Neural crest cell (in vitro differentiated cells): ENCODE measurements around the gene MTFP1. TPM values are rescaled to one million over a fixed set of nuclear protein-coding genes. Genes with fewer than 3 reads are reported as not detected.

Experiments
- DNase-seq: peaks from one replicate; pipeline ENCODE4 v3.0.0; 2021; ENCODE audit warnings: low read depth, mixed read lengths, low spot score
- H3K27ac Mint-ChIP-seq: one replicate; pipeline ENCODE4 v1.8.0; 2021; ENCODE audit warnings: mild to moderate bottlenecking, mixed read lengths; ENCODE audit not compliant: unreplicated experiment
- H3K27me3 Mint-ChIP-seq: 2 replicates; pipeline ENCODE4 v1.8.0; 2021; ENCODE audit warnings: low read depth, mild to moderate bottlenecking, mixed read lengths
- H3K36me3 Mint-ChIP-seq: 2 replicates; pipeline ENCODE4 v1.8.0; 2021; ENCODE audit warnings: low read depth, mild to moderate bottlenecking, mixed read lengths
- H3K4me1 Mint-ChIP-seq: 2 replicates; pipeline ENCODE4 v1.8.0; 2021; ENCODE audit warnings: mixed read lengths
- H3K4me3 Mint-ChIP-seq: one replicate; pipeline ENCODE4 v1.8.0; 2021; ENCODE audit warnings: mild to moderate bottlenecking, mixed read lengths
- H3K9me3 Mint-ChIP-seq: 2 replicates; pipeline ENCODE4 v1.8.0; 2021; ENCODE audit warnings: mixed read lengths
- total RNA-seq: library from RNA; stranded (reverse); gene quantifications from 2 replicates; pipeline ENCODE4 v1.2.1, GENCODE V29; 2021
- TF ChIP-seq, protein P1 (sequence below): fragments of 200-600 bp; sonication (generic); conservative IDR thresholded peaks from 2 replicates; pipeline ENCODE4 v1.5.0; 2021; ENCODE audit warnings: antibody characterized with exemption, mild to moderate bottlenecking

MTFP1 gene
- total RNA-seq, 1 donor from 2014 or later, result 37.4 TPM

DNA sequence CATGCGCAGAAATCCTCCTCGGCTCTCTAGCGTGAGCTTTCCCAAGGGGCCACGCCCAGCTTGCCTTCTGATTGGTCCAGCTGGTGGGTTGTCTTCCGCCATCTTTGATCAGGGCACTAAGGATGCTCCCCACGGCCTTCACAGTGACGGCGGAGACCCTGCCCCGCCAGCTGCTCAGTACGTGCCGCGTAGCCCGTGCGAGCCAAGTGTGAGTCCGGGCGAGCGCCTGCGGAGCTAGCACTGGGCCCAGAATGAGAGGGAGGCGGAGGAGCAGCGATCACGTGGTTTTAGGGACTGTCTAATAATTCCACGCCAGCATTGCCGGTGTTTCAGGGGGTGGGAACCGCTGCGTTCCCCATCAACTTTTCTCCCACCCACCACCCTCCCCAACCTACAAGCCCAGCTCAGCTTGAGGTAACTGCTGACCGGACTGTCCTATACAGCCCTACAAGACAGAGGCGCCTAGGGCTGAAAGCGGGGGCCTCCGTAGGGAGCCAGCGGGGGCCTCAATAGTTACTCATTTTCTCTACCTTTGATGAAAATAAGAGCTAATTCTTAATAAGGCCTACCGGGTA, 1.5 kb upstream of the MTFP1 start:
- TF ChIP-seq, protein P1, sequence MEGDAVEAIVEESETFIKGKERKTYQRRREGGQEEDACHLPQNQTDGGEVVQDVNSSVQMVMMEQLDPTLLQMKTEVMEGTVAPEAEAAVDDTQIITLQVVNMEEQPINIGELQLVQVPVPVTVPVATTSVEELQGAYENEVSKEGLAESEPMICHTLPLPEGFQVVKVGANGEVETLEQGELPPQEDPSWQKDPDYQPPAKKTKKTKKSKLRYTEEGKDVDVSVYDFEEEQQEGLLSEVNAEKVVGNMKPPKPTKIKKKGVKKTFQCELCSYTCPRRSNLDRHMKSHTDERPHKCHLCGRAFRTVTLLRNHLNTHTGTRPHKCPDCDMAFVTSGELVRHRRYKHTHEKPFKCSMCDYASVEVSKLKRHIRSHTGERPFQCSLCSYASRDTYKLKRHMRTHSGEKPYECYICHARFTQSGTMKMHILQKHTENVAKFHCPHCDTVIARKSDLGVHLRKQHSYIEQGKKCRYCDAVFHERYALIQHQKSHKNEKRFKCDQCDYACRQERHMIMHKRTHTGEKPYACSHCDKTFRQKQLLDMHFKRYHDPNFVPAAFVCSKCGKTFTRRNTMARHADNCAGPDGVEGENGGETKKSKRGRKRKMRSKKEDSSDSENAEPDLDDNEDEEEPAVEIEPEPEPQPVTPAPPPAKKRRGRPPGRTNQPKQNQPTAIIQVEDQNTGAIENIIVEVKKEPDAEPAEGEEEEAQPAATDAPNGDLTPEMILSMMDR, result no peak
- peaks cover 59% of the 10 kb centered on the region for H3K4me1 Mint-ChIP-seq
- H3K27me3 Mint-ChIP-seq, result no peaks in the 10 kb centered on the region
- H3K27ac Mint-ChIP-seq, result peak overlapping the region; percentile 96
- peak overlapping the region; percentile 97 for H3K4me3 Mint-ChIP-seq
- H3K9me3 Mint-ChIP-seq, result no peaks in the 10 kb centered on the region
- DNase-seq, result peak; percentile 97
- H3K36me3 Mint-ChIP-seq, result no peaks in the 10 kb centered on the region

- TF ChIP-seq, protein P1, result no peak
- Mint-ChIP-seq H3K4me1 (peaks cover 59% of the 10 kb centered on the region), H3K27ac (no peak overlapping the region), H3K36me3 (no peaks in the 10 kb centered on the region), H3K9me3 (no peaks in the 10 kb centered on the region), H3K27me3 (no peaks in the 10 kb centered on the region), H3K4me3 (peak overlapping the region; percentile 97)
- DNase-seq, result peak; percentile 21
Measured at GRCh38 chr22:30424534-30425326, 838 bp upstream of the MTFP1 start.

GRCh38 chr22:30425327-30425615, 297 bp upstream of the MTFP1 start:
- TF ChIP-seq, protein P1, result no peak
- DNase-seq, result no peak
- Mint-ChIP-seq H3K4me3 (peak overlapping the region; percentile 91), H3K27me3 (no peaks in the 10 kb centered on the region), H3K27ac (peak overlapping the region; percentile 89), H3K4me1 (peaks cover 58% of the 10 kb centered on the region), H3K36me3 (no peaks in the 10 kb centered on the region), H3K9me3 (no peaks in the 10 kb centered on the region)

- no peaks in the 10 kb centered on the region for H3K27me3 Mint-ChIP-seq
- H3K4me3 Mint-ChIP-seq, result peak overlapping the region; percentile 91
- H3K36me3 Mint-ChIP-seq, result no peaks in the 10 kb centered on the region
- TF ChIP-seq, protein P1, result peak; percentile 72
- peak; percentile 83 for DNase-seq
- H3K9me3 Mint-ChIP-seq, result no peaks in the 10 kb centered on the region
- H3K4me1 Mint-ChIP-seq, result peaks cover 47% of the 10 kb centered on the region
- peak overlapping the region; percentile 97 for H3K27ac Mint-ChIP-seq
Measured at GRCh38 chr22:30426388-30427353, 1.1 kb downstream of the MTFP1 start.

DNA sequence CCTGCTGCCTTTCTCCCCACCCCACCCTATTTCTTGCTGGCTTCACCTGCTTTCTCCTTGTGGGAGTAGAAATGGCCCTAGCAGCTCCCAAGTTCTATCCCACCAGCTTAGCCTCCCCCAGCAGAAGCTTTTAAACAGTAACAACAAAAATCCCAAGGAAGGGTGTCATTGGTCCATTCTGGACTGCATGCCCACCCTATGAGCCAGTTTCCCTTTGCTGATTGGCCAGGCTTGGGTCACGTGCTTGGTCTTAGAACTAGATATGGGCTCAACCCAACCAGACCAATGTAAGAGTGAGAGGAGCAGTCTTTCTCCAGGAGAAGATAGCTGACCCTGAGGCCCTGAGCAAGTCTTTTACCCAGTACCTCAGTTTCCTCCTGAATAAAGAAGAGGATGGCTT, 2.3 kb downstream of the MTFP1 start:
- TF ChIP-seq, protein P1, result no peak
- no peaks in the 10 kb centered on the region for H3K36me3 Mint-ChIP-seq
- peaks cover 35% of the 10 kb centered on the region for H3K4me1 Mint-ChIP-seq
- no peak overlapping the region for H3K27ac Mint-ChIP-seq
- H3K27me3 Mint-ChIP-seq, result no peaks in the 10 kb centered on the region
- no peak for DNase-seq
- no peaks in the 10 kb centered on the region for H3K9me3 Mint-ChIP-seq
- peak overlapping the region; percentile 91 for H3K4me3 Mint-ChIP-seq
